ENCODE results near the gene CERS3. TPM values are rescaled to one million over a fixed set of nuclear protein-coding genes. Genes with fewer than 3 reads are reported as not detected.

CERS3 gene
- total and polyA plus RNA-seq, 4 donors, result 0.10 to 0.23 (median 0.12) TPM; not detected in 1

- Histone ChIP-seq H3K4me1 (ENCODE audit: control insufficient read depth in 5 of 5, insufficient read depth in 5 of 5, low read length in 5 of 5) (peaks cover 0 to 8% (median 0%) of the 10 kb centered on the region in 5 donors), H3K36me3 (ENCODE audit: control insufficient read depth in 4 of 4, insufficient read depth in 4 of 4, low read length in 4 of 4) (no peaks in the 10 kb centered on the region), H3K4me3 (peak overlapping the region; percentile 1), H3K27ac (ENCODE audit: low read depth in 1 of 2, low read length in 1 of 2) (no peak overlapping the region), H3K27me3 (ENCODE audit: control insufficient read depth in 3 of 3, insufficient read depth in 3 of 3, low read length in 2 of 3) (peaks cover 7 to 31% (median 22%) of the 10 kb centered on the region in 3 donors), H3K9me3 (ENCODE audit: control insufficient read depth in 4 of 4, insufficient read depth in 3 of 4, low read length in 3 of 4) (peaks cover 0 to 4% (median 2%) of the 10 kb centered on the region in 4 donors), H3K9ac (ENCODE audit: insufficient read depth in 1 of 2, low read length in 2 of 2) (no peak overlapping the region)
- 2 to 3% methylated on average over 51 to 81 of the region's 82 CpGs for WGBS, 2 donors
- peak in 2 of 3 donors; percentile 14 to 24 for DNase-seq
- TF ChIP-seq CTCF (IDR thresholded peaks at IDR 0.05; ENCODE audit: control extremely low read depth, extremely low read depth), result no peak
- peak; percentile 34 for ATAC-seq (ENCODE audit: insufficient read depth, low FRiP score)
These were observed 155.4 kb downstream of the CERS3 start for GRCh38 chr15:100373120-100373896.

GRCh38 chr15:100372739-100373119 lies 156.0 kb downstream of the CERS3 start:
- ATAC-seq (ENCODE audit: insufficient read depth, low FRiP score) (no peak), DNase-seq (peak in 2 of 3 donors; percentile 26 to 40)
- peaks cover 0 to 4% (median 2%) of the 10 kb centered on the region in 4 donors for H3K9me3 ChIP-seq (ENCODE audit: control insufficient read depth in 4 of 4, insufficient read depth in 3 of 4, low read length in 3 of 4)
- H3K4me1 ChIP-seq (ENCODE audit: control insufficient read depth in 5 of 5, insufficient read depth in 5 of 5, low read length in 5 of 5), result peaks cover 0 to 8% (median 0%) of the 10 kb centered on the region in 5 donors
- no peak overlapping the region for H3K27ac ChIP-seq (ENCODE audit: low read depth in 1 of 2, low read length in 1 of 2)
- H3K36me3 ChIP-seq (ENCODE audit: control insufficient read depth in 4 of 4, insufficient read depth in 4 of 4, low read length in 4 of 4), result no peaks in the 10 kb centered on the region
- WGBS, 2 donors, result 17% methylated on average over 9 of the region's 9 CpGs
- TF ChIP-seq CTCF (IDR thresholded peaks at IDR 0.05; ENCODE audit: control extremely low read depth, extremely low read depth), result no peak
- H3K9ac ChIP-seq (ENCODE audit: insufficient read depth in 1 of 2, low read length in 2 of 2), result no peak overlapping the region
- H3K4me3 ChIP-seq, result no peak overlapping the region
- H3K27me3 ChIP-seq (ENCODE audit: control insufficient read depth in 3 of 3, insufficient read depth in 3 of 3, low read length in 2 of 3), result peaks cover 7 to 31% (median 22%) of the 10 kb centered on the region in 3 donors

- WGBS, 2 donors, result 71 to 74% methylated on average over 2 of the region's 2 CpGs
- H3K9me3 ChIP-seq (ENCODE audit: control insufficient read depth in 4 of 4, insufficient read depth in 3 of 4, low read length in 3 of 4), result peaks cover 0 to 7% (median 0%) of the 10 kb centered on the region in 4 donors
- DNase-seq (no peak), ATAC-seq (ENCODE audit: insufficient read depth, low FRiP score) (no peak)
- no peak overlapping the region for H3K27ac ChIP-seq (ENCODE audit: low read depth in 1 of 2, low read length in 1 of 2)
- no peak overlapping the region for H3K9ac ChIP-seq (ENCODE audit: insufficient read depth in 1 of 2, low read length in 2 of 2)
- H3K4me3 ChIP-seq, result no peak overlapping the region
- H3K36me3 ChIP-seq (ENCODE audit: control insufficient read depth in 4 of 4, insufficient read depth in 4 of 4, low read length in 4 of 4), result no peaks in the 10 kb centered on the region
- TF ChIP-seq CTCF (IDR thresholded peaks at IDR 0.05; ENCODE audit: control extremely low read depth, extremely low read depth), result no peak
- peaks cover 0 to 5% (median 3%) of the 10 kb centered on the region in 5 donors for H3K4me1 ChIP-seq (ENCODE audit: control insufficient read depth in 5 of 5, insufficient read depth in 5 of 5, low read length in 5 of 5)
- peaks cover 0 to 2% (median 0%) of the 10 kb centered on the region in 3 donors for H3K27me3 ChIP-seq (ENCODE audit: control insufficient read depth in 3 of 3, insufficient read depth in 3 of 3, low read length in 2 of 3)
These were observed 173.4 kb downstream of the CERS3 start for GRCh38 chr15:100355342-100355741.

Measured in lung (tissue), 12 donors.